HG03520 (cell line): Measurements from ENCODE around the gene C10orf71.

Experiments
- ATAC-seq: cut with Tn5 transposase; IDR thresholded peaks from one replicate; pipeline ENCODE4 v1.9.1; 2021; ENCODE audit warnings: mild to moderate bottlenecking, moderate library complexity; ENCODE audit not compliant: unreplicated experiment

The C10orf71 gene

GRCh38 chr10:49356181-49356580 lies 57.2 kb downstream of the C10orf71 start:
- ATAC-seq, result no peak

- ATAC-seq, result no peak
Observed at GRCh38 chr10:49356944-49357343, 58.0 kb downstream of the C10orf71 start.

- no peak for ATAC-seq
Observed at GRCh38 chr10:49357910-49358309, 58.9 kb downstream of the C10orf71 start.

GRCh38 chr10:49359349-49360270 lies 60.6 kb downstream of the C10orf71 start:
- ATAC-seq, result no peak

GRCh38 chr10:49360271-49361177 lies 61.6 kb downstream of the C10orf71 start:
- no peak for ATAC-seq

- ATAC-seq, result no peak
Observed at GRCh38 chr10:49361178-49361554, 62.2 kb downstream of the C10orf71 start.

GRCh38 chr10:49361735-49362568 lies 63.0 kb downstream of the C10orf71 start:
- no peak for ATAC-seq

GRCh38 chr10:49362596-49363260 lies 63.8 kb downstream of the C10orf71 start:
- peak; percentile 93 for ATAC-seq

GRCh38 chr10:49363309-49364031 lies 64.5 kb downstream of the C10orf71 start:
- no peak for ATAC-seq

- no peak for ATAC-seq
Observed at GRCh38 chr10:49364051-49364450, 65.1 kb downstream of the C10orf71 start.

GRCh38 chr10:49364747-49365146 lies 65.8 kb downstream of the C10orf71 start:
- no peak for ATAC-seq

GRCh38 chr10:49365275-49365674 lies 66.3 kb downstream of the C10orf71 start:
- no peak for ATAC-seq

GRCh38 chr10:49365675-49366415 lies 66.9 kb downstream of the C10orf71 start:
- ATAC-seq, result no peak

- no peak for ATAC-seq
Observed at GRCh38 chr10:49366460-49366859, 67.5 kb downstream of the C10orf71 start.

GRCh38 chr10:49367600-49367999 lies 68.6 kb downstream of the C10orf71 start:
- no peak for ATAC-seq

GRCh38 chr10:49368256-49368655 lies 69.3 kb downstream of the C10orf71 start:
- ATAC-seq, result no peak

GRCh38 chr10:49369216-49370162 lies 70.5 kb downstream of the C10orf71 start:
- ATAC-seq, result no peak
